ENCODE measurements around the gene RALGDS.
"Not testable (repeated sequence)": the region's sequence is repeated elsewhere in the genome, so short reads cannot be mapped to it uniquely, and the experiment has no call there.

Gene RALGDS

DNA sequence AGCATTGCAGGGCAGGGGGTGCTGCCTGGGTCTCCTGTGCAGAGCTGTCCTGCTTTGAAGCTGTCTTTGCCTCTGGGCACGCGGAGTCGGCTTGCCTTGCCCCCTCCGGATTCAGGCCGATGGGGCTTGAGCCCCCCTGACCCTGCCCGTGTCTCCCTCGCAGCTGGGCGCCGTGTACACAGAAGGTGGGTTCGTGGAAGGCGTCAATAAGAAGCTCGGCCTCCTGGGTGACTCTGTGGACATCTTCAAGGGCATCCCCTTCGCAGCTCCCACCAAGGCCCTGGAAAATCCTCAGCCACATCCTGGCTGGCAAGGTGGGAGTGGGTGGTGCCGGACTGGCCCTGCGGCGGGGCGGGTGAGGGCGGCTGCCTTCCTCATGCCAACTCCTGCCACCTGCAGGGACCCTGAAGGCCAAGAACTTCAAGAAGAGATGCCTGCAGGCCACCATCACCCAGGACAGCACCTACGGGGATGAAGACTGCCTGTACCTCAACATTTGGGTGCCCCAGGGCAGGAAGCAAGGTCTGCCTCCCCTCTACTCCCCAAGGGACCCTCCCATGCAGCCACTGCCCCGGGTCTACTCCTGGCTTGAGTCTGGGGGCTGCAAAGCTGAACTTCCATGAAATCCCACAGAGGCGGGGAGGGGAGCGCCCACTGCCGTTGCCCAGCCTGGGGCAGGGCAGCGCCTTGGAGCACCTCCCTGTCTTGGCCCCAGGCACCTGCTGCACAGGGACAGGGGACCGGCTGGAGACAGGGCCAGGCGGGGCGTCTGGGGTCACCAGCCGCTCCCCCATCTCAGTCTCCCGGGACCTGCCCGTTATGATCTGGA lies 56.6 kb downstream of the RALGDS start:
- ChIA-PET CTCF (interaction anchor here (1.5 to 1.8 kb wide), 2 partner anchors 80 to 83 kb away, joined by 5 read pairs; no protein-coding TSS in a partner anchor), POLR2A (interaction anchor here (0.5 kb wide), 1 partner anchor 80 kb away, joined by 6 read pairs; no protein-coding TSS in a partner anchor)
- no peak for TF ChIP-seq CTCF (IDR thresholded peaks at IDR 0.05; ENCODE audit: control extremely low read depth, extremely low read depth, low read depth, missing control alignments)
- DNase-seq (ENCODE audit: extremely low spot score), result no peak

- DNase-seq (ENCODE audit: extremely low spot score), result no peak
- POLR2A ChIA-PET, result interaction anchor here (0.5 kb wide), 1 partner anchor 81 kb away, joined by 6 read pairs; no protein-coding TSS in a partner anchor
- CTCF ChIA-PET, result interaction anchor here (1.8 kb wide), 1 partner anchor 84 kb away, joined by 5 read pairs; no protein-coding TSS in a partner anchor
- TF ChIP-seq CTCF (IDR thresholded peaks at IDR 0.05; ENCODE audit: control extremely low read depth, extremely low read depth, low read depth, missing control alignments), result no peak
Measured at GRCh38 chr9:133063500-133064231, 57.4 kb downstream of the RALGDS start.

GRCh38 chr9:133063159-133063499 lies 57.9 kb downstream of the RALGDS start:
- ChIA-PET CTCF (interaction anchor here (1.8 kb wide), 1 partner anchor 84 kb away, joined by 5 read pairs; no protein-coding TSS in a partner anchor), POLR2A (no interaction called here)
- DNase-seq (ENCODE audit: extremely low spot score), result no peak
- no peak for TF ChIP-seq CTCF (IDR thresholded peaks at IDR 0.05; ENCODE audit: control extremely low read depth, extremely low read depth, low read depth, missing control alignments)

GRCh38 chr9:133062569-133062968 lies 58.5 kb downstream of the RALGDS start:
- POLR2A ChIA-PET; DNase-seq (ENCODE audit: extremely low spot score); CTCF ChIA-PET: not testable (repeated sequence)

DNA sequence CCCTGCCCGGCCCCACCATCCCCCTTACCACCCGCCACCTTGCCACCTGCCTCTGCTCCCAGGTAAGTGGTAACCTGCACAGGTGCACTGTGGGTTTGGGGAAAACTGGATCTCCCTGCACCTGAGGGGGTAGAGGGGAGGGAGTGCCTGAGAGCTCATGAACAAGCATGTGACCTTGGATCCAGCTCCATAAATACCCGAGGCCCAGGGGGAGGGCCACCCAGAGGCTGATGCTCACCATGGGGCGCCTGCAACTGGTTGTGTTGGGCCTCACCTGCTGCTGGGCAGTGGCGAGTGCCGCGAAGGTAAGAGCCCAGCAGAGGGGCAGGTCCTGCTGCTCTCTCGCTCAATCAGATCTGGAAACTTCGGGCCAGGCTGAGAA lies 59.3 kb downstream of the RALGDS start, which contains the start of gene CEL:
CEL (plus strand) TSS at position 218 of the 382 bp plus-strand sequence; CDS start at position 240, 22 bp downstream.
- CTCF ChIA-PET, result interaction anchor here (1.5 kb wide), 1 partner anchor 40 kb away, joined by 4 read pairs; no protein-coding TSS in a partner anchor
- POLR2A ChIA-PET; DNase-seq (ENCODE audit: extremely low spot score): not testable (repeated sequence)

DNA sequence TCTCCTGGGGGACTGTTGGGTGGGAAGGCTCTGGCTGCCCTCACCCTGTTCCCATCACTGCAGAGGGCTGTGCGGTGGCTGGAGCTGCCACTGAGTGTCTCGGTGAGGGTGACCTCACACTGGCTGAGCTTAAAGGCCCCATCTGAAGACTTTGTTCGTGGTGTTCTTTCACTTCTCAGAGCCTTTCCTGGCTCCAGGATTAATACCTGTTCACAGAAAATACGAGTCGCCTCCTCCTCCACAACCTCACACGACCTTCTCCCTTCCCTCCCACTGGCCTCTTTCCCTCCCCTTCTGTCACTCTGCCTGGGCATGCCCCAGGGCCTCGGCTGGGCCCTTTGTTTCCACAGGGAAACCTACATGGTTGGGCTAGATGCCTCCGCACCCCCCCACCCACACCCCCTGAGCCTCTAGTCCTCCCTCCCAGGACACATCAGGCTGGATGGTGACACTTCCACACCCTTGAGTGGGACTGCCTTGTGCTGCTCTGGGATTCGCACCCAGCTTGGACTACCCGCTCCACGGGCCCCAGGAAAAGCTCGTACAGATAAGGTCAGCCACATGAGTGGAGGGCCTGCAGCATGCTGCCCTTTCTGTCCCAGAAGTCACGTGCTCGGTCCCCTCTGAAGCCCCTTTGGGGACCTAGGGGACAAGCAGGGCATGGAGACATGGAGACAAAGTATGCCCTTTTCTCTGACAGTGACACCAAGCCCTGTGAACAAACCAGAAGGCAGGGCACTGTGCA lies 59.8 kb downstream of the RALGDS start:
- CTCF ChIA-PET, result interaction anchor here (0.9 to 1.5 kb wide), 2 partner anchors 39 to 41 kb away, joined by 3 to 4 read pairs; no protein-coding TSS in a partner anchor
- POLR2A ChIA-PET, result not testable (repeated sequence)
- peak; percentile 14 for DNase-seq (ENCODE audit: extremely low spot score)

GRCh38 chr9:133060417-133060841 lies 60.6 kb downstream of the RALGDS start:
- no peak for DNase-seq (ENCODE audit: extremely low spot score)
- ChIA-PET POLR2A (no interaction called here), CTCF (interaction anchor here (0.9 to 1.6 kb wide), 4 partner anchors 38 to 88 kb away, joined by 3 to 5 read pairs (median 4); no protein-coding TSS in a partner anchor)
- TF ChIP-seq CTCF (IDR thresholded peaks at IDR 0.05; ENCODE audit: control extremely low read depth, extremely low read depth, low read depth, missing control alignments), result no peak
